HG02623 (cell line): ENCODE measurements around the gene UPF3A.
"Not testable (repeated sequence)": the region's sequence is repeated elsewhere in the genome, so short reads cannot be mapped to it uniquely, and the experiment has no call there.

Source experiments
- ATAC-seq: cut with Tn5 transposase; IDR thresholded peaks from one replicate; pipeline ENCODE4 v1.9.1; 2021; ENCODE audit warnings: moderate library complexity; ENCODE audit not compliant: unreplicated experiment

Gene UPF3A

DNA sequence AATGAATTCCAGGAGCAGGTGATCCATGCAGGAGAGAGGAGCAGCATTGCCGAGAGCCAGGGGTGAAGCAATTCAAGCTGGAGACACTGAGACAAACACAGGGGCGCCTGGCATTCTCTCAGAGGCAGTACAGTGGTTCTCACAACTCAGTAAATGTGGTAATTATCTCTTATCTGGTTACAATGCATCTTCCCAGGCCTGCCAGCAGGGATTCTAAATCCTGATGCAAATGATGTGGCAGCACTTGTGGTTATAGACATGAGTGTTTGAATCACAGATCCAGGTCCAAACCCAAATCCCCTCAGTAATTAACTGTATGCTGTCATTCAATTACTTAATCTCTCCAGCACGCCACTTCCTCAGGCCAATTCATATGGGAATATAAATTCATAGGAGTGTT, 52.5 kb downstream of the UPF3A start:
- not testable (repeated sequence) for ATAC-seq

DNA sequence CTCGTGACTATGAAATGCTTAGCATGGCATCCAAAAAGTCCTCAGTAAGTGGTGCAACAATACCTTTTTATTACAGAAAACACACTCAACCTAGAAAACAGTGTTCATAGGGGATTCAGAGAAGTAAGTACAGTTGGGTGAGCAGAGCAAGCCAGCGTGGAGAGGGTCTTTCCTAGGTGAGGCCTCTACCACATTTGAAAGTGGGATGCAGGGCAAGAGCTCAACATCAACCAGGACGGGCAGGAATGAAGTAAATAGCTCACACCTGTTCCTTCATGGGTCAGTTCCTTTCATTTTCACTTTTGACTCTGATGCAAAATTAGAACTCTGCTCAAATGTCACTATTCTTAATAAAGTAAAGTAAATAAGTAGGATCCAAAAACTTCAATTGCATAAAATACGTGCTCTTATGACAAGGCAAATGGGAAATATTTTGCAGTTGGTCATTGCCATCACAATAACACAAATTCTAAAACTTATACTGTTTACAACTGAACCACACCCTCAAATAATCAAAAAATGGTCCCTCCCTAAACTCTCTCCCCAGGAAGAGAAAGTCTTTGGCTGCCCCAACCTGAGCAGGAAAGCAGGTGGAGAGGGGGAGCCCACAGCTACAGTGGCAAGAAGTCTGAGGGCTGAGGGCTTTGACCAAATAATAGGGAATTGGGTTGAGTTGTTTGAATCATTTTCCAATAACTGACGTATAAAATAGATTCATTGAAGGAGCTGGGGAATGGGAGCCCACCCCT, 53.1 kb downstream of the UPF3A start:
- ATAC-seq: no peak

DNA sequence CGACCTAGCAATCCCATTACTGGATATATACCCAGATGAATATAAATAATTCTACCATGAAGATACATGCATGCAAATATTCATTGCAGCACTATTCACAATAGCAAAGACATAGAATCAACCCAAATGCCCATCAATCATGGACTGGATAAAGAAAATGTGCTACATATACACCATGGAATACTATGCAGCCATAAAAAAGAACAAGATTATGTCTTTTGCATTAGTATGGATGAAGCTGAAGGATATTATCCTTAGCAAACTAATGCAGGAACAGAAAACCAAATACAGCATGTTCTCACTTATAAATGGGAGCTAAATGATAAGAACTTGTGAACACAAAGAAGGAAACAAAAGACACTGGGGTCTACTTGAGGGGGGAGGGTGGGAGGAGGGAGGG, 55.1 kb downstream of the UPF3A start:
- ATAC-seq: not testable (repeated sequence)

DNA sequence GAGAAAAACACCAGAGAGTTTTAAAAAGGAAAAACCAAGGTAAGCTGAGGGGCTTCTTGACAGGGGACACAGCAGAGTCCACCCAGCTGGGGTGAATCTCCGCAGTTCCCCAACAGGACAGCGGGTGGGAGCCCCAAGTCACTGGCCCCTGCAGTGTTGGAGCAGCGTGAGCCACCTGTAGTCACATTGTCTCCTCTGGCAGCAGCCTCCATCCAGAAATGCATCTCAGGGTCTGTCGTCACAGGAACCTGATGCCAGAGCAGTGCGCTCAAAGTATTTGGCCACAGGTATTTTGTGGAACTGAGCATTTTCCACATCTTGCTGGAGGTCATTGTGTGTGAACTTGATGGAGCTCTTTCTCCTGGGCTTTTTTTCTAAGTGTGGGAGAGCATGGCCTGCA, 57.6 kb downstream of the UPF3A start:
- no peak for ATAC-seq

DNA sequence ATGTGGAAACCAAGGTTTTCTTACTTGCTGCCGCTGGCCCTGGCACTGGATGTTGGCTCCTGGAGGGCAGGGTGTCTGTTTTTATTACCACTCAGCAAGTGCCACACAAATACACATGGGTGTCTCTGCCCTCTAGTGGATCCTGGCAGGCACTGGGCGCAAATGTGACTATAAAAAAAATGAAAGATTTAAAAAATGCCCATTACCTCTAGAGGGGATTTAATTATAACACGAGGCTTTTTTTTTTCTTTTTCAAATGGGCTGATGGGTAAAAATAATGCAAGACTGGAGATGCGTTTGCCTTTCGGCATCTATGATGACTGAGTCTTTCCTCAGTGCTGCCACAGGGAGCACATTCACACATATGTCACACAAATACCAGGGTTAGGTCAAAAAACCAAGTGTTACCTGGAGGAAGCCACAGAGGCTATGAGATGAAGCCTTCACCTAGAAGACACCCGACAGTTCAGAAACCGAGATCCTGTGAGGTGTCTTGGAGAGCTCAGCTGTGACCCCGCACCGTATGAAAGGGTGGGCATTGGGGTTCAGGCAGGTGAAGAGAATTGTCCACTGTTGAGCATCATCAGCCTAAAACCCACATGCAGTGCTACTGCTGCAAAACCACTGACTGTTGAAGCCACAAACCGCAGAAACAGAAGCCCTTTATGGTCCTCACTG, 58.6 kb downstream of the UPF3A start:
- no peak for ATAC-seq

DNA sequence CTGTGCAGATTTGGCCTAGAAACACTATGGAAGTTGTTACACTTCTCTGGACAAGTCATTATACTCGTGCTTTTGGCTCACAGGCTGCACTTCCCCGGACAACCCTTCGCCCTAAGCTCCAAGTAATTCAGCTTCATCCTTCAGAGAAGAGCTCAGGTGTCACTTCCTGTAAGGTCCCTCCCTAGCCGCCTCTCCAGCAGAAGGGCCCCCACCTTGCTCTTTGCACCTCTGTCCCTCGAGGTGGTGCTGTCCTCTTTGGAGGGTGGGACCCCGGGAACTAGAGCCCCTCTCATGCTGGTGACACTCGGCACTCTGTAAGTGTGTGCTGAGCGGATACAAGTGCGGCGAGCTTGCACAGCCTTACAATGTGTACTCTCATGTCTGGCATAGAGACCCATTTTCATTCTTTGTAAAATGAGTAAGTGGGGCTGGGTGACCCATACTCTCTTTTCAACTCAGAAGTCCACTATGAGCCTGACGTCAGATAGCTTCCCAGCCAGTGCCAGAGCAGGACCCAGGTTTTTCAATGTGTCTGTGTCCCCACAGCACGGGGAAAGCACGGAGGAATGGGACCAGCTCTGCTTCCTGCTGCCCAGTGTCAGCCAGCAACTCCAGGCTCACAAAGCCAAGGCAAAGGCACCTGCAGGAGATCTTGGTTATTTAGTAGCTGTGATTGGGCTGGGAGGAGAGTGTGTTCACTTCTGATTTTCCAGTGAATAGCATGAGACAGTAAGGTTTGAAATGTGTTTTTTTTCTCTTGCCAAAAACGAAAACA, 59.8 kb downstream of the UPF3A start:
- ATAC-seq: no peak

DNA sequence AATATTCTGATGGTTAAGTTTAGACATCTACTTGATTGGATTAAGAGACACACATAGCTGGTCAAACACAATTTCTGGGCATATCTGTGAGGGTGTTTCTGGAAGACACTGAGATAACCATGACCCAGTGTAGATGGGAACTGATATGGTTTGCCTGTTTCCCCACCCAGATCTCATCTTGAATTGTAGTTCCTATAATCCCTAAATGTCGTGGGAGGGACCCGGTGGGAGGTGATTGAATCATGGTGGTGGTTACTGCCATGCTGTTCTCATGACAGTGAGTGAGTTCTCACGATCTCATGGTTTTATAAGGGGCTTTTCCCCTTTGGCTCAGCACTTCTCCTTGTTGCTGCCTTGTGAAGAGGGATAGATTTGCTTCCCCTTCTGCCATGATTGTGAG, 65.9 kb downstream of the UPF3A start:
- not testable (repeated sequence) for ATAC-seq

DNA sequence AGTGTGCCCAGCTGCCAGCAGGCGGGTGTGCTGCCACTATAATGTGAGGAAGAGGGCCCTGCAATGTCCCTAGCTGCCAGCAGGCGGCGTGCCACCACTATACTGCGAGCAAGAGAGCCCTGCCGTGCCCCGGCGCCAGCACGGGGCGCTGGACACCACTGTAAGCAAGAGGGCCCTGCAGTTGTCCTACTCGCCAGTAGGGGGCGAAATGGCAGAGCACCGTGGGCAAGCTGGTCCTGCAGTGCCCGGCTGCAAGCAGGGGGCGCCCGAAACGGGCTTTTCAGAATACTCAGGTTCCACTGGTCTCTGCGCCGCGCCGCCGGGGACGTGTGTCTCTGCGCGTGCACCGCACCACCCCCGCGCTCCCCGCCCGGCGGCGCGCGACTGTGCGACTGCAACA, 71.4 kb downstream of the UPF3A start:
- not testable (repeated sequence) for ATAC-seq

DNA sequence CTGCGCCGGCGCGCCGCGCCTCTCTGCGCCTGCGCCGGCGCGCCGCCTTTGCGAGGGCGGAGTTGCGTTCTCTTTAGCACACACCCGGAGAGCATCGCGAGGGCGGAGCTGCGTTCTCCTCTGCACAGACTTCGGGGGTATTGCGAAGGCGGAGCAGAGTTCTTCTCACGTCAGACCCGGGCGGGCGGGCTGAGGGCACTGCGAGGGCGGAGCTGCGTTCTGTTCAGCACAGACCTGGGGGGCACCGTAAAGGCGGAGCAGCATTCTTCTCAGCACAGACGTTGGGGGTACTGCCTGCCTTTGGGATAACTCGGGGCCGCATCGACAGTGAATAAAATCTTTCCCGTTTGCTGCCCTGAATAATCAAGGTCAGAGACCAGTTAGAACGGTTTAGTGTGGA, 72.0 kb downstream of the UPF3A start:
- not testable (repeated sequence) for ATAC-seq
